ENCODE results near the gene SUSD2.

- TF ChIP-seq CTCF (IDR thresholded peaks at IDR 0.05) (no peak), POLR2A (IDR thresholded peaks at IDR 0.05) (no peak)
Measured at GRCh38 chr22:24162436-24162835, 18.9 kb upstream of the SUSD2 start.
